Measurements from ENCODE around the gene SEC31B. TPM values are rescaled to one million over a fixed set of nuclear protein-coding genes. Genes with fewer than 3 reads are reported as not detected.

The SEC31B gene
- total and polyA plus RNA-seq, 2 donors (not counting 3 experiments of a cell fraction or from before 2014, with no cell fraction given) = 11.1 to 14.4 TPM

DNA sequence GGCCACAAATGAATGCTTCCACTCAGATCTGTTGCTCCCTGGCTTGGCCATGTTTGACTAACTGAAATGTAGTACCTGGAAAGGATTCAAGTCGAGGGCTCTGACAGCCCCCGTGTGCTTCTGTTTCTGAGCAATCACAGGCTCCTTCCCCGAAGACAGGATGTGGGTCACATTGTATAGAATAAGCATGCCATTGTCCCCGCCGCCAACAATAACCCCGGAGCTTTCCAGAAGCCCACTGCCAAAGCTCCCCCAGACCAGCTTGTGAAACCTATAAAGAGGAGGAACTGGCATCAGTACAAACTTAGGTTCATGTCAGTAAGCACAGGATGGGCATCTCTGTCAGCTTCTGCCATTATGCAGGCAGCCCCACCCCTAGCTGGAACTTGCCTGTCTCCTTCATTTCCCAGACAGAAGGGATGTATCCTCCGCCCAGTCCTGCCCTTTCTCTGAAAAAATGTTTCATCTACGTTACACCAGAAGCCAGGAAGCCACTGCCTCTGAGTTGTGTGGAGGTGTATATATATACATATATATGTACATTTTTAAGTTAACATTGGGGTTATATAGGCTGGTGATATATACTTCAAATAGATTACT lies 10.3 kb downstream of the SEC31B start:
- no peaks in the 10 kb centered on the region for H4K20me1 ChIP-seq (replicated peaks; ENCODE audit: control insufficient read depth, extremely low read depth, insufficient read depth, low read length)
- no peak overlapping the region for H2AFZ ChIP-seq (ENCODE audit: low read depth, low read length)
- CTCF ChIA-PET = interaction anchor here (0.6 to 4.6 kb wide), 31 partner anchors 8 to 369 kb away, joined by 3 to 53 read pairs (median 7); partner anchors contain the start of genes HIF1AN and PKD2L1
- dilution Hi-C loops (cut with MboI; ENCODE audit: extremely low pct_ligation_motif_present, low sequenced_read_pairs) (no loop called here), intact Hi-C loops (cut with micrococcal nuclease) (no loop called here)
- H3K4me3 ChIP-seq (replicated peaks in 1 of 3; ENCODE audit: insufficient read depth in 1 of 3, low read depth in 1 of 3, low read length in 3 of 3) = no peak overlapping the region
- H3K79me2 ChIP-seq (ENCODE audit: control insufficient read depth, insufficient read depth, low read length) = no peaks in the 10 kb centered on the region
- no peaks in the 10 kb centered on the region for H3K9me3 ChIP-seq (replicated peaks; ENCODE audit: control insufficient read depth, insufficient read depth, low read length)
- H3K9ac ChIP-seq (replicated peaks; ENCODE audit: extremely low read depth, insufficient read depth, low read length) = no peak overlapping the region
- TF ChIP-seq FOS (IDR thresholded peaks at IDR 0.05; ENCODE audit: borderline replicate concordance, insufficient read depth, low read length) = no peak
- TF ChIP-seq JUN (IDR thresholded peaks at IDR 0.05; ENCODE audit: borderline replicate concordance, insufficient read depth, insufficient read length, low read depth) = no peak
- no peak for TF ChIP-seq POLR2A (IDR thresholded peaks at IDR 0.05; ENCODE audit: low read depth, low read length)
- no peak for TF ChIP-seq GATA2 (IDR thresholded peaks at IDR 0.05; ENCODE audit: insufficient read depth, insufficient read length, low read depth, low read length)
- TF ChIP-seq, protein P1, sequence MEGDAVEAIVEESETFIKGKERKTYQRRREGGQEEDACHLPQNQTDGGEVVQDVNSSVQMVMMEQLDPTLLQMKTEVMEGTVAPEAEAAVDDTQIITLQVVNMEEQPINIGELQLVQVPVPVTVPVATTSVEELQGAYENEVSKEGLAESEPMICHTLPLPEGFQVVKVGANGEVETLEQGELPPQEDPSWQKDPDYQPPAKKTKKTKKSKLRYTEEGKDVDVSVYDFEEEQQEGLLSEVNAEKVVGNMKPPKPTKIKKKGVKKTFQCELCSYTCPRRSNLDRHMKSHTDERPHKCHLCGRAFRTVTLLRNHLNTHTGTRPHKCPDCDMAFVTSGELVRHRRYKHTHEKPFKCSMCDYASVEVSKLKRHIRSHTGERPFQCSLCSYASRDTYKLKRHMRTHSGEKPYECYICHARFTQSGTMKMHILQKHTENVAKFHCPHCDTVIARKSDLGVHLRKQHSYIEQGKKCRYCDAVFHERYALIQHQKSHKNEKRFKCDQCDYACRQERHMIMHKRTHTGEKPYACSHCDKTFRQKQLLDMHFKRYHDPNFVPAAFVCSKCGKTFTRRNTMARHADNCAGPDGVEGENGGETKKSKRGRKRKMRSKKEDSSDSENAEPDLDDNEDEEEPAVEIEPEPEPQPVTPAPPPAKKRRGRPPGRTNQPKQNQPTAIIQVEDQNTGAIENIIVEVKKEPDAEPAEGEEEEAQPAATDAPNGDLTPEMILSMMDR (IDR thresholded peaks at IDR 0.05; ENCODE audit: extremely low read depth in 1 of 2, insufficient read depth in 1 of 2, low read depth in 1 of 2, low read length in 2 of 2) = no peak
- no peak for TF ChIP-seq POLR2AphosphoS5 (IDR thresholded peaks at IDR 0.05; ENCODE audit: insufficient read depth, low read depth, low read length)
- TF ChIP-seq MYC (IDR thresholded peaks at IDR 0.05; ENCODE audit: low read depth, low read length) = no peak
- TF ChIP-seq EZH2 (IDR thresholded peaks at IDR 0.05; ENCODE audit: borderline replicate concordance, low read depth, low read length, severe bottlenecking) = no peak
- TF ChIP-seq, protein P2, sequence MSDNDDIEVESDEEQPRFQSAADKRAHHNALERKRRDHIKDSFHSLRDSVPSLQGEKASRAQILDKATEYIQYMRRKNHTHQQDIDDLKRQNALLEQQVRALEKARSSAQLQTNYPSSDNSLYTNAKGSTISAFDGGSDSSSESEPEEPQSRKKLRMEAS (IDR thresholded peaks at IDR 0.05; ENCODE audit: insufficient read depth, insufficient read length) = no peak
- DNase-seq (ENCODE audit: low read depth, low spot score) (no peak), FAIRE-seq (no peak)
- H3K27ac ChIP-seq (ENCODE audit: insufficient read depth, low read depth, low read length) = no peak overlapping the region
- no peaks in the 10 kb centered on the region for H3K9me1 ChIP-seq (replicated peaks; ENCODE audit: control insufficient read depth, extremely low read depth, insufficient read depth, low read length)
- no peaks in the 10 kb centered on the region for H3K4me1 ChIP-seq (ENCODE audit: control insufficient read depth, extremely low read depth, insufficient read depth, low read length)
- BruUV-seq (replicated peaks) = no TSS peak
- H3K27me3 ChIP-seq (ENCODE audit: control insufficient read depth in 2 of 2, insufficient read depth in 2 of 2, low read length in 2 of 2) = no peaks in the 10 kb centered on the region
- no peak overlapping the region for H3K4me2 ChIP-seq (ENCODE audit: insufficient read depth, low read length)
- POLR2A ChIA-PET = no interaction called here
- peaks cover 0 to 2% of the 10 kb centered on the region in 2 experiments for H3K36me3 ChIP-seq (ENCODE audit: control insufficient read depth in 2 of 2, extremely low read depth in 1 of 2, insufficient read depth in 2 of 2, low read length in 2 of 2)

Measured in endothelial cell of umbilical vein (primary cell).